WERI-Rb-1 (cell line): ENCODE data around the gene CCDC195.

ENCODE experiments used
- DNase-seq: peaks from one replicate; pipeline ENCODE4 v3.0.0-alpha.2; 2020
- H3K27ac ChIP-seq: fragments of 250-450 bp; sonication (Bioruptor Pico); 2 replicates; pipeline ENCODE4 v1.5.1; 2020; ENCODE audit warnings: mild to moderate bottlenecking, moderate library complexity
- H3K27me3 ChIP-seq: fragments of 250-450 bp; sonication (Bioruptor Pico); 2 replicates; pipeline ENCODE4 v1.5.1; 2021; ENCODE audit warnings: mild to moderate bottlenecking, low read depth, moderate library complexity; ENCODE audit not compliant: insufficient read depth, severe bottlenecking
- H3K36me3 ChIP-seq: fragments of 250-450 bp; sonication (Bioruptor Pico); 2 replicates; pipeline ENCODE4 v1.5.1; 2020; ENCODE audit warnings: mild to moderate bottlenecking, moderate library complexity
- H3K4me3 ChIP-seq: 2 replicates; pipeline ENCODE4 v1.5.1; 2011; ENCODE audit warnings: low read depth, mild to moderate bottlenecking, control low read depth, low read length
- H3K9me3 ChIP-seq: fragments of 250-450 bp; sonication (Bioruptor Pico); 2 replicates; pipeline ENCODE4 v1.5.1; 2021; ENCODE audit warnings: mild to moderate bottlenecking, moderate library complexity; ENCODE audit not compliant: severe bottlenecking
- TF ChIP-seq, protein P1 (sequence below): IDR thresholded peaks from 2 replicates; pipeline ENCODE4 v1.5.1; 2011; ENCODE audit warnings: low read depth, mild to moderate bottlenecking, control low read depth, inconsistent platforms, low read length

CCDC195 gene

DNA sequence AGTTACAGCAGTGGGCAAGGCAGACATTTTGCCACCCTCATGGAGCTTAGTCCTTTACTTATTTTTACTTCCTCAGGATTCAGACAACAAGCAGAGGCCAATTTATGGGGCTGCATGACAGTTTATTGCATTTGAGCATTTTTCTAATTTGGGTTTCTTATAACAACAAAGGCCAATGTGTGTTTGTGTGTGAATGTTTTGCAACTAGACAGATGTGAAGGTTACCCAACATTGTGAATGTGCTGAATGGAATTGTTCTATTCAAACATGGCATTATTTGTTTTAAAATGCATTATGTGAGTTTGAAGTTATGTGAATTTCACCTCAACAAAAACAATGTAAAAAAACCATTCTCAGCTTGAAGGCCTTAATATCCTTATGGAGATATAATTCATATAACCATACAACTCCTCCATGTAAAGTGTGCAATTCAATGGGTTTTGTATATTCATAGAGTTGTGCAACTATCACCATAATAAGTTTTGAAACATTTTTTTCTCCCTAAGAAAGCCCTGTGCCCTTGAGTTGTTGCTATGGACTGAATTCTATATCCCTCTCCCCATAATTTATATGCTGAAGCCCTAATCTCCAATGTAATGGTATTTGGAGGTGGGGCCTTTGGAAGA is 57.3 kb downstream of the CCDC195 start:
- no peak overlapping the region for H3K4me3 ChIP-seq
- no peaks in the 10 kb centered on the region for H3K27me3 ChIP-seq
- TF ChIP-seq, protein P1, sequence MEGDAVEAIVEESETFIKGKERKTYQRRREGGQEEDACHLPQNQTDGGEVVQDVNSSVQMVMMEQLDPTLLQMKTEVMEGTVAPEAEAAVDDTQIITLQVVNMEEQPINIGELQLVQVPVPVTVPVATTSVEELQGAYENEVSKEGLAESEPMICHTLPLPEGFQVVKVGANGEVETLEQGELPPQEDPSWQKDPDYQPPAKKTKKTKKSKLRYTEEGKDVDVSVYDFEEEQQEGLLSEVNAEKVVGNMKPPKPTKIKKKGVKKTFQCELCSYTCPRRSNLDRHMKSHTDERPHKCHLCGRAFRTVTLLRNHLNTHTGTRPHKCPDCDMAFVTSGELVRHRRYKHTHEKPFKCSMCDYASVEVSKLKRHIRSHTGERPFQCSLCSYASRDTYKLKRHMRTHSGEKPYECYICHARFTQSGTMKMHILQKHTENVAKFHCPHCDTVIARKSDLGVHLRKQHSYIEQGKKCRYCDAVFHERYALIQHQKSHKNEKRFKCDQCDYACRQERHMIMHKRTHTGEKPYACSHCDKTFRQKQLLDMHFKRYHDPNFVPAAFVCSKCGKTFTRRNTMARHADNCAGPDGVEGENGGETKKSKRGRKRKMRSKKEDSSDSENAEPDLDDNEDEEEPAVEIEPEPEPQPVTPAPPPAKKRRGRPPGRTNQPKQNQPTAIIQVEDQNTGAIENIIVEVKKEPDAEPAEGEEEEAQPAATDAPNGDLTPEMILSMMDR, result no peak
- H3K9me3 ChIP-seq, result peaks cover 10% of the 10 kb centered on the region
- H3K27ac ChIP-seq, result no peak overlapping the region
- H3K36me3 ChIP-seq, result no peaks in the 10 kb centered on the region
- DNase-seq, result no peak

DNA sequence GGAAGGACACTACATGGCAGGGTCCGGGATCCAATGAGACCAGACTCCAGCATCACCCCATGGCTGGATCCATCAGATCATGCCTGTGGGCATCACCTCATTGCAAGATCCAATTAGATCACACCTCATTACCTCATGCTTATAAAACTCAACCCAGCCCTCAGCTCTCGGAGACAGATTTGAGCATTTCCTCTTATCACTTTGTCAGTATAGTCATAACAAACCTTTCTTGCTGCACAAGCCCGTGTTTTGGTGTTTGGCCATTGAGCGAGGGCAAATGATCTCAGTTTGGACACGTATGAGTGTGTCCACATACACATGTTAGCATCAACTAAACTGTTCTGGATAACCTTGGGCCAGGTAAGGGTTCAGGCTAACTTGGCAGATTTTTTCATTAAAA is 58.8 kb downstream of the CCDC195 start:
- Histone ChIP-seq H3K36me3 (no peaks in the 10 kb centered on the region), H3K27ac (no peak overlapping the region), H3K4me3 (no peak overlapping the region), H3K9me3 (peaks cover 6% of the 10 kb centered on the region), H3K27me3 (no peaks in the 10 kb centered on the region)
- TF ChIP-seq, protein P1, result no peak
- DNase-seq, result no peak

DNA sequence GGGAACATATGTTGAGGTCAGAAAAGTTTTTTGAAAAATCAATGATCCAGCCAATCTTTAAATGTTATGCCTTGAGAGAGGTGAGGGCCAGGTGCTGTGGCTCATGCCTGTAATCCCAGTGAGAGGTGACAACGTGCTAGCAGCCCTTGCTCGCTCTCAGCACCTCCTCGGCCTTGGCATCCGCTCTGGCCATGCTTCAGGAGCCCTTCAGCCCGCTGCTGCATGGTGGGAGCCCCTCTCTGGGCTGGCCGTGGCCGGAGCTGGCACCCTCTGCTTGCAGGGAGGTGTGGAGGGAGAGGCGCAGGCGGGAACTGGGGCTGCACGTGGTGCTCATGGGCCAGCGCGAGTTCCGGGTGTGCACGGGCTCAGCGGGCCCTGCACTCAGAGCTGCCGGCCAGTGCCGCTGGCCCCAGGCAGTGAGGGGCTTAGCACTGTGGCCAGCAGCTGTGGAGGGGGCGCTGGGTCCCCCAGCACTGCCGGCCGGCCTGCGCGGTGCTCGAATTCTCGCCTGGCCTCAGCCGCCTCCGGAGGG is 61.1 kb downstream of the CCDC195 start:
- no peaks in the 10 kb centered on the region for H3K27me3 ChIP-seq
- TF ChIP-seq, protein P1, result no peak
- H3K36me3 ChIP-seq, result no peaks in the 10 kb centered on the region
- H3K9me3 ChIP-seq, result peaks cover 6% of the 10 kb centered on the region
- no peak for DNase-seq
- no peak overlapping the region for H3K4me3 ChIP-seq
- no peak overlapping the region for H3K27ac ChIP-seq
